HG03575 (cell line): ENCODE data around the gene AFG3L2.

ENCODE experiments used
- ATAC-seq: cut with Tn5 transposase; IDR thresholded peaks from one replicate; pipeline ENCODE4 v1.9.1; 2021; ENCODE audit not compliant: unreplicated experiment, insufficient number of reproducible peaks, low FRiP score; ENCODE audit errors: extremely low read depth

The AFG3L2 gene

GRCh38 chr18:12371590-12371989 lies 5.4 kb downstream of the AFG3L2 start:
- ATAC-seq = no peak

- no peak for ATAC-seq
Measured at GRCh38 chr18:12369211-12369610, 7.8 kb downstream of the AFG3L2 start.

DNA sequence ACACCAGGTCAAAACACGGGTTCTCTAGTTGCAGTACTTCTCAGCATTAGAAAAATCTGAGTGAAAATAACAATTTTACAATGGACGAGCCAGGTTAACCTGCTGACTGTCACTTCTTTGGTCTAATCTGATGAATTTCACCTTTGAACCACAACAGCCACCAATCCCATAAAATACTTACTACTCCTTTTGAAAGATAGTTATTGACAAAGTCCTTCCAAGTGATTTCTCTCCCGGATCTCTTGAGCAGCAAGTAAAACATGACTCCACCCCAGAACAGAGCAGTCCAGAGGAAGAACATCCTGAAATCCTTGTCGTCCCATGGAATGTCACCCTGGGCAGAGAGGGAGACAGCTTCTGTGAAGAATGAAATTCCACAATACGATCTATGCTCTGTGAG lies 10.2 kb downstream of the AFG3L2 start:
- ATAC-seq = no peak

- no peak for ATAC-seq
Measured at GRCh38 chr18:12366379-12366778, 10.6 kb downstream of the AFG3L2 start.

- ATAC-seq = no peak
Measured at GRCh38 chr18:12362473-12363174, 14.4 kb downstream of the AFG3L2 start.

DNA sequence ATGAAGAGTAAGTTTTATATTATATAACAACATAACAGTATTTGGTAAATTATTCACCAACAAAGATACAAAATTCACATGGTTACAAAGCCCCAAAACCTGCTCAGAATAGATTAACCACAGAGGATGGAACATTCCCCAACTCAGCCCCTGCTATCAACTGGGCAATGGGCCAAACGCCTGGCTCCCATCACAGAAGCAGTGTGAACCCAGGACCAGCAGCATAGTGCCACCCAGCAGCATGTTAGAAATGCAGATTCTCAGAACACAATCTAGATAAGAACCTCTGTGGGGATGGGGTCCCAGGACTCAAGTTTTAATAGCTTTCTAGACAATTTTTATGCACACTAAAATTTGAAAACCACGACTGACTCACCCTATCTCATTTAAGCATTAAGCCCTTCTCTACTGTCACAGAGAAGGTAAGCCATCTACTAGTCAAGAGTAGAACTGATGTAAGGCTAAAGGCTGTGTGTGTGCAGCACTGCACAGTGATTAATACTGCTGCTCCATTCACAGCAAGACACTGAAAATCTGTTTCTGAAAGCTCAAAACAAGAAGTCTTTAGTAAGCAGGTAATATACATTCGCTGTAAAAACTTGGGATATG lies 15.2 kb downstream of the AFG3L2 start:
- no peak for ATAC-seq

DNA sequence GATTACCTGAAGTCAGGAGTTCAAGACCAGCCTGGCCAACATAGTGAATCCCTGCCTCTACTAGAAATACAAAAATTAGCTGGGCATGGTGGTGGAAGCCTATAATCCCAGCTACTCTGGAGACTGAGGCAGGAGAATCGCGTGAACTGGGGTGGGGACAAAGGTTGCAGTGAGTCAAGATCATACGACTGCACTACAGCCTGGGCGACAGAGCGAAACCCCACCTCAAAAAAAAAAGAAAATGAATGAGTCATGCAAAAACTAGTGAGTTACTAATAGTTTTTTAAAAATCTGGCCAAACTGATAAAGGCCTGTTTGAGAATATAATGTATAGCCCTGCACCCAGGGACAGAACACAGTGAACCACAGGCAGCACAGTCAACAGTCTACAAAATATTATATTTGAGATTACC lies 17.5 kb downstream of the AFG3L2 start:
- ATAC-seq = no peak

DNA sequence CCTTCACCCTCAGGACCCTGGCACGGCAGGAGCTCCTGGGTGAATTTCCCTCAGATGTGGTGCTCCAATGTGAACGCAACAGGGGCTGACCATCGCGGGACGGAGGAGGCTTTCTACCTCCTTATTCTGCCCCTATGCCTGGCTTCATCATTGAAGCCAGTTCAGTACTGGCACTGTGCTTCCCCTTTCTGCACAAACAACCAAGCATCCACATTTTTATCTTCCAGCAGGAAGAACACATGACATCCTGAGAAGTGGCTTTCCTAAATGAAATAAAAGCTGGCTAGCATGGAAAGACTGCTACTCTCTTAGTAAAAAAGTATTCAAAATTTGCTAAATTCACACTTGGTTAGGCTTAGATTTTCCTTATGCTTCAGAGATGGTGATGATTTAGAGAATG lies 24.8 kb downstream of the AFG3L2 start:
- no peak for ATAC-seq

DNA sequence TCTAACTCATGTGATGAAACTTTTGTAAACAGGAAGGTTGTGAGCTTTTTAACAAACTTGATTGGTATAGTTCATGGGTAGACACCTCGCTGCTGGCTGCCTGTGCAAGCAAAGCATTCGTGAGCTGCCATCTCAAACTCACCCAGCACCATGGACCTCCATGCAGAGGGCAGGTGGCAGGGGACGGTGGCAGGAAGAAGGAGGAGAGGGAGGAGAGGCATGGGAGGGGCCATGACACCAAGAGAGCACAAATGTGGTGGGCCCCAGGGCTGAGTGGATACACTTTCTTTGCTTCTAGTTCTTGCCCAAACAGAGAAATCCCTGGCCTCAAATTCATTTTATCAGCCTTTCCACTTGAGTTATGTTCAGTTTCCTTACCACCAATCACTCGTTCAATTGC lies 29.1 kb downstream of the AFG3L2 start:
- ATAC-seq = no peak

GRCh38 chr18:12346240-12346565 lies 30.8 kb downstream of the AFG3L2 start:
- ATAC-seq = no peak

DNA sequence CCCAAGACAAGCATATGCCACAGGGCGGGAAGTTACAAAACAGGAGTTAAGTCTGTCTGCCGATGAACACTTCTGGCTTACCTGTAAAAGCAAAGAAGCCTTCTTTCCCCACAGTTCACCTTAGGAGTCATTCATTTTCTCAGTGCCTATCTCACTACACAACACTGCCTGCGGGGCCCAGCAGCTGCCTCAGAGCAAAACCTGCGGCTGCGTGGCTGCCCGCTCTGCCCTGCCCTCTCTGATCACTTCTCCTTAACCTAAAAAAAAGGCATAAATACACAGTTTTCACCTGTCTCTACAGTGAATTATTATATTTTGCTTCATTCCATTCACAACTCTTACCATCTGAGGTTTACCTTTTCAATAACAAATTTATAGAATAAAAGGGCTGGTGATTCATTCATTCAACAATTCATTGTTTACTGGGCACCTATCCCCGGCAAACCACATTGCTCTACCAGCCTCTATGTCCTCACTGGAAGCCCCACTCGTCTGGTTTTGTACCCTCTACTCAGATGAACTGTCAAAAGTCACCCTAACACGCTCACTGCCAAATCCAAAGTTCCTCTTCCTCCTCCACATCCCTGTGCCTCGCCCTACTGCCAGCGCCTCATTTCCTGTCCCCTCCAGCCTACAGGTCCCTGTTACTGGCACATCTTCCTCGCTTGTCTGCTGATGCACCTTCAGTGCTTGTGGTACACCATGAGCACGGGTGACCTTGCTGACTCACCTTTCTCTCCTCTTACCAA lies 31.4 kb downstream of the AFG3L2 start:
- no peak for ATAC-seq

DNA sequence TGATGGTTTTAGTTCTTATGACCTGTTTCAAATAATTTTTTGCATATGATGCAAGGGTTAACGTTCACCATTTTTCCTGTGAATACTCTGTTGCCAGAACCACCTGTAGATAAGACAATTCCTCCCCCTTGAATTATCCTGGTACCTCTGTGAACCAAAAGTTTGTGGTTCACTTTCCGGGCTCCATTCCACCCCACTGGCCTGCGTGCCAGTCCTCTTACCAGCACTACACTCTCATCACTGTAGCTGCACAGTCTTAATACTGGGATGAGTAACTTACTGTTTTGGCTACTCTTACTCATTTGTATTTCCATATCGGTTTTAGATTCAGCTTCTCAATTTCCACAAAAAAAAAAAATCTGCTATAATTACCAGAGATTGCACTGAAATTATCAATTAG lies 34.4 kb downstream of the AFG3L2 start:
- no peak for ATAC-seq

DNA sequence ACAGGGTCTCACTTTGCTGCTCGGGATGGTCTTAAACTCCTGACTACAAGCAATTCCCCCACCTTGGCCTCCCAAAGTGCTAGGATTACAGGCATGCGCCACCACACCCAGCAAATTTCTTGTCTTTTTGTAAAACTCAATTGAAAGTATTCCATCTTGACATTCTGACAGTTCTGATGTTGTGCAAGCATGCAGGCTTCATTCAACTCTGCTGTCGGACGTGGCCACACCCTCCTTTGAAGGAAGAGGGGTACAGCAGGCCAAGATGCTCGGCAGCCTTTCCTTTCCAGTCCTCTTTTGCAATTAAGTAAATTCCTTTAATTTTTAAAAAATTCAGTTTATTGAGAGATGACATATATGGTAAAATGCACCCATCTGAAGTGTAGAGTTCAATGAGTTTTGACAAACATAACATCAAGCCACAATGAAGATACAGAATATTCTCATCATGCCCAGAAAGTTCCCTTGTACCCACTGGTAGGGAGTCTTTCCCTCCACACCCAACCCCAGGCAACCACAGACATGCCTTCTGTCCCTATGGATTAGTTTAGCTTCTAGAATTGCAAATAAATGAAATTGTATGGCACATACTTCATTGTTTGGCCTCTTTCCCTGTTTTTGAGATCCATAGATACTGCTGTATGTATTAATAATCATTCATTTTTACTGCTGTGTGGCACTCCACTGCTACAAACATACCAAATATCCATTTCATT lies 35.9 kb downstream of the AFG3L2 start:
- ATAC-seq = no peak

- no peak for ATAC-seq
Measured at GRCh38 chr18:12338382-12338781, 38.6 kb downstream of the AFG3L2 start.

DNA sequence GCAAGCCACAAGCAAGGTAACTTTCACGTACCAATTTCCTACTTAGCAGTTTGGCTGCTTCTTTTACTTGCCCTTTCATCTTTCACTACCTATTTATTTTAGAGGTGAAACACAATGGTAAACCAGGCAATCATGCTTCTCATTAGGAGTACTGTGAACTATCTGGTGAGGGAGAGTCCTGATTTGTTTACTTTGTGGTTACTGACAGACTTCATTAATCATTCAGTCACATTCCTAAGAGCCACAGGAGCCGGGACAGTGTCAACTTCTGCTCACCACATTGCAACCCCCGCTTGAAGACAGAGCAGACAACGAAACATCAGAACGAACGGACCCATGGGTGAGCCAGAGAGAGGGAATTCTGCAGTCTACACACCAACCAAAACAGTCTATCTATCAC lies 40.1 kb downstream of the AFG3L2 start:
- no peak for ATAC-seq

DNA sequence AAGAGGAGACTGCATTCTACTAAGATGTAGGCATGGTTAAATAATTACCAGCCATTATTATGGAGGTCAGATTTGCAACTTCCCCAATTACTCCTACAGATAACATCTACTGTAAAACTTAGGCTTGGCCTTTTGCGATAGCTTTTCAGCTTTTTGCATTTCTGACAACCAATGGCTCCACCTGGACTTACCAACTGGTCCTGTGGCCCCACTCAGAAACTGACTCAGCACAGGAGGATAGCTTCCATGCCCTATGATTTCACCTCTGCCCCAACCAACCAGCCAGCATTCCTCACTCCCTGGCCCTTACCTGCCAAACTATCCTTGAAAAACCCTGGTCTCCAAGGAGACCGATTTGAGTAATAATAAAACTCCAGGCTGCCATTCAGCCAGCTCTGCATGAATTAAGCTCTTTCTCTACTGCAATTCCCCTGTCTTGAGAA lies 40.8 kb downstream of the AFG3L2 start:
- ATAC-seq = no peak

- ATAC-seq = no peak
Measured at GRCh38 chr18:12335503-12335902, 41.5 kb downstream of the AFG3L2 start.

DNA sequence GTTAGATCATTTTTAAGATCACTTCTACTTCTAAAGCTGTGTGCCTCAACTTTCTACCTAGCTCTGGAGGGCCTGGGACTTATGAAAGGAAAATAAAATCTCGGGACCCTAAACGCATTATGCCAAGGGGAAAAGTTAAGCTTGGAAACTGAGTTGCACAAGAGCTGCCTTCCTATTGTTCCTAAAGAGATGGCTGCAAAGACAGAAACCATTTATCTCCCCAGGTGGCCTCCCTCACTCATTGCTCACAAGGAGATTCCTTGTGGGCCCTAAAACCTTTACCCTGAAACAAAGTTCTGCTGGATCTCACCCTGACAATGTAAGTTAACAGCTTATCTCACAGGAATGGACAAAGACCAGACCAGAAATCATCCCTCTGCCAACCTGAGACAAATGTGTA lies 42.2 kb downstream of the AFG3L2 start:
- ATAC-seq = no peak

DNA sequence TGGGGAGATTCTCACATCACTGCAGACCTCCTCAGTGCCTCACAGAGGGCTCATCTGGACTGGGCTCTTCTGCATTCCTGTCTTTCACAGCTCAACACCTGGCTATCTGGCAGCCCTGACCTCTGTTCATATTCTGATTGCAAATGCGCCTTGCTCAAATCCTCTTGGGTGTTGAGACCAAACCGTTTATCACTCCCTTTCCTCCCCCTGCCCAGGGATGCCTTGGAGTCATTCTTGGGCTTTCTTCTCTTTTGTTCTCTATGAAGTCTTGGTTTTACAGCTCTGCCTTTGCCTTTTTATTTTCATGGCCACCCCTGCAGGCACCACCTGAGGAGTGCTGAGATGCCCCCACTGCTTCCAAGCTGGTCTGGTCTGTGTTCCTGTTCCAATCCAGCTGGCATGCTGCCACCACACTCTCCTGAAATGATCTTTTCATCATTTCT lies 42.6 kb downstream of the AFG3L2 start:
- no peak for ATAC-seq
